Calu3 (cell line): Measurements from ENCODE around the gene HMGN2. TPM values are rescaled to one million over a fixed set of nuclear protein-coding genes. Genes with fewer than 3 reads are reported as not detected.

ENCODE experiments used
- Bru-seq: library from RNA; stranded (reverse); fragments of 400-500 nt; gene quantifications from one replicate; lab custom pipeline; 2021; lab: Mats Ljungman, UMichigan
- BruChase-seq, 2 experiments: library from RNA; stranded (reverse); fragments of 400-500 nt; gene quantifications; one replicate each; lab custom pipeline; 2021; lab: Mats Ljungman, UMichigan
- BruUV-seq: library from RNA; stranded (reverse); fragments of 400-500 nt; replicated peaks from 2 replicates; lab custom pipeline; 2021; lab: Mats Ljungman, UMichigan
- CTCF ChIA-PET: fragments of 300-600 bp; sonication (Branson Sonifier 250); formaldehyde crosslinking; loops from one replicate; lab custom pipeline; 2022; ENCODE audit warnings: antibody characterized with exemption; lab: Charles Lee
- DNase-seq: peaks from one replicate; pipeline ENCODE4 v3.0.0; 2022
- H3K27ac Mint-ChIP-seq: one replicate; pipeline ENCODE4 v1.8.0; 2022; ENCODE audit warnings: mixed read lengths; ENCODE audit not compliant: unreplicated experiment
- H3K27me3 Mint-ChIP-seq: one replicate; pipeline ENCODE4 v1.8.0; 2022; ENCODE audit warnings: mixed read lengths; ENCODE audit not compliant: unreplicated experiment
- H3K36me3 Mint-ChIP-seq: one replicate; pipeline ENCODE4 v1.8.0; 2022; ENCODE audit warnings: mild to moderate bottlenecking, moderate library complexity, mixed read lengths; ENCODE audit not compliant: insufficient read depth, unreplicated experiment
- H3K4me1 Mint-ChIP-seq: one replicate; pipeline ENCODE4 v1.8.0; 2022; ENCODE audit warnings: mild to moderate bottlenecking, low read depth, mixed read lengths; ENCODE audit not compliant: unreplicated experiment
- H3K4me3 Mint-ChIP-seq: one replicate; pipeline ENCODE4 v1.8.0; 2022; ENCODE audit warnings: mild to moderate bottlenecking, low read depth, moderate library complexity, mixed read lengths; ENCODE audit not compliant: unreplicated experiment
- H3K9me3 Mint-ChIP-seq: one replicate; pipeline ENCODE4 v1.8.0; 2022; ENCODE audit warnings: low read depth, mixed read lengths; ENCODE audit not compliant: unreplicated experiment
- CTCF ChIP-seq: fragments of 200-600 bp; IDR thresholded peaks from one replicate; pipeline ENCODE4 v1.8.0; 2022; ENCODE audit warnings: antibody characterized with exemption; ENCODE audit not compliant: unreplicated experiment
- intact Hi-C: fragments of 100-400 bp; cut with micrococcal nuclease; formaldehyde crosslinking; loops from one replicate; pipeline ENCODE4 v1.10.0; 2022; ENCODE audit not compliant: unreplicated experiment
- long read RNA-seq: library from polyadenylated mRNA; stranded (forward); transcript quantifications from one replicate; pipeline ENCODE4 v2.0.0, GENCODE V29; 2022
- total RNA-seq: library from RNA; stranded (reverse); gene quantifications from 2 replicates; pipeline ENCODE4 v1.2.3, GENCODE V29; 2022

HMGN2 gene
- 269 and 290 TPM in 2 replicates for total RNA-seq
- Bru-seq, nascent RNA: percentile 97 among the genes with signal in this experiment
- percentile 99 among the genes with signal in this experiment for BruChase-seq, experiment 1, labeled RNA remaining after a 6-hour chase
- percentile 99 among the genes with signal in this experiment for BruChase-seq, experiment 2, labeled RNA remaining after a 2-hour chase
- long read RNA-seq, transcript HMGN2-201 (6 exons, 1,191 nt): major isoform, 903 of 966 reads
- long read RNA-seq, transcript HMGN2-205 (5 exons, 952 nt): minor isoform, 5 of 966 reads
- long read RNA-seq, transcript HMGN2-208 (4 exons, 1,030 nt): minor isoform, 8 of 966 reads
- long read RNA-seq, partial matches to known transcripts: 11 of 966 reads
- long read RNA-seq, other reads (novel, unspliced or antisense): 29 of 966 reads

GRCh38 chr1:26472320-26472900, at the start of gene HMGN2:
Gene HMGN2 (plus strand): TSS chr1:26472440. CDS start chr1:26472613, 173 bp downstream.
- Mint-ChIP-seq H3K4me1 (peaks cover 15% of the 10 kb centered on the region), H3K27me3 (no peaks in the 10 kb centered on the region), H3K27ac (peak within 1 kb of the TSS; percentile 89), H3K9me3 (no peaks in the 10 kb centered on the region), H3K4me3 (peak within 1 kb of the TSS; percentile 76), H3K36me3 (peaks cover 54% of the 10 kb centered on the region)
- intact Hi-C loops: no loop called here
- BruUV-seq: no TSS peak
- CTCF ChIA-PET: no interaction called here
- TF ChIP-seq CTCF: no peak
- peak; percentile 87 for DNase-seq

- CTCF ChIA-PET: interaction anchor here (0.6 kb wide), 1 partner anchor 353 kb away, joined by 3 read pairs; no protein-coding TSS in a partner anchor
- Mint-ChIP-seq H3K4me1 (no peaks in the 10 kb centered on the region), H3K27ac (no peak overlapping the region), H3K27me3 (peaks cover 7% of the 10 kb centered on the region), H3K9me3 (no peaks in the 10 kb centered on the region), H3K4me3 (no peak overlapping the region), H3K36me3 (peaks cover 18% of the 10 kb centered on the region)
- intact Hi-C loops: no loop called here
- no peak for DNase-seq
- no peak for TF ChIP-seq CTCF
- no TSS peak for BruUV-seq
Measured at GRCh38 chr1:26429721-26430120, 42.5 kb upstream of the HMGN2 start.

- no peaks in the 10 kb centered on the region for H3K9me3 Mint-ChIP-seq
- H3K4me1 Mint-ChIP-seq: no peaks in the 10 kb centered on the region
- CTCF ChIA-PET: interaction anchor here (0.8 to 1.1 kb wide), 4 partner anchors 15 to 255 kb away, joined by 3 to 5 read pairs (median 3); partner anchors contain the start of gene CNKSR1
- peak within 1 kb of the TSS; percentile 91 for H3K4me3 Mint-ChIP-seq
- intact Hi-C loops: no loop called here
- no TSS peak for BruUV-seq
- H3K27me3 Mint-ChIP-seq: no peaks in the 10 kb centered on the region
- DNase-seq: peak; percentile 95
- TF ChIP-seq CTCF: no peak
- peak within 1 kb of the TSS; percentile 95 for H3K27ac Mint-ChIP-seq
- H3K36me3 Mint-ChIP-seq: peaks cover 18% of the 10 kb centered on the region
Measured at GRCh38 chr1:26431979-26432695, 40.1 kb upstream of the HMGN2 start, which contains the start of gene DHDDS. Gene DHDDS (plus strand): TSS chr1:26432321. CDS start chr1:26432946, 625 bp downstream.

GRCh38 chr1:26432793-26433192, 39.4 kb upstream of the HMGN2 start:
- Mint-ChIP-seq H3K27me3 (no peaks in the 10 kb centered on the region), H3K9me3 (no peaks in the 10 kb centered on the region), H3K4me3 (peak overlapping the region; percentile 91), H3K36me3 (peaks cover 18% of the 10 kb centered on the region), H3K27ac (peak overlapping the region; percentile 95), H3K4me1 (no peaks in the 10 kb centered on the region)
- BruUV-seq: no TSS peak
- CTCF ChIA-PET: no interaction called here
- TF ChIP-seq CTCF: no peak
- no peak for DNase-seq
- intact Hi-C loops: no loop called here
